Smooth muscle cell (in vitro differentiated cells): Measurements from ENCODE around the gene VN1R5. TPM values are rescaled to one million over a fixed set of nuclear protein-coding genes. Genes with fewer than 3 reads are reported as not detected.

Source experiments
- DNase-seq: peaks from one replicate; lab custom pipeline; 2025; ENCODE audit not compliant: unreplicated experiment; lab: John Stamatoyannopoulos, UW
- H2AFZ ChIP-seq: fragments of 200-600 bp; sonication (generic); 2 replicates; pipeline ENCODE4 v1.6.0; 2016; ENCODE audit warnings: antibody characterized with exemption, low read depth, mild to moderate bottlenecking
- H3F3A ChIP-seq: fragments of 200-600 bp; sonication (generic); 2 replicates; pipeline ENCODE4 v1.6.0; 2017; ENCODE audit warnings: antibody characterized with exemption, low read depth
- H3K27ac ChIP-seq: fragments of 200-600 bp; sonication (generic); 2 replicates; pipeline ENCODE4 v1.5.1; 2016; ENCODE audit warnings: low read depth, mild to moderate bottlenecking
- H3K27me3 ChIP-seq: fragments of 200-600 bp; sonication (generic); 2 replicates; pipeline ENCODE4 v1.6.1; 2016; ENCODE audit warnings: low read depth, mild to moderate bottlenecking
- H3K36me3 ChIP-seq: fragments of 200-600 bp; sonication (generic); 2 replicates; pipeline ENCODE4 v1.5.1; 2016; ENCODE audit warnings: low read depth
- H3K4me1 ChIP-seq: fragments of 200-600 bp; sonication (generic); 2 replicates; pipeline ENCODE4 v1.5.1; 2016; ENCODE audit warnings: low read depth
- H3K4me2 ChIP-seq: fragments of 200-600 bp; sonication (generic); 2 replicates; pipeline ENCODE4 v1.6.0; 2016; ENCODE audit warnings: mild to moderate bottlenecking
- H3K4me3 ChIP-seq: fragments of 200-600 bp; sonication (generic); 2 replicates; pipeline ENCODE4 v1.5.1; 2016; ENCODE audit warnings: mild to moderate bottlenecking
- H3K79me2 ChIP-seq: fragments of 200-600 bp; sonication (generic); 2 replicates; pipeline ENCODE4 v1.6.0; 2016; ENCODE audit warnings: low read depth, mild to moderate bottlenecking
- H3K9ac ChIP-seq: fragments of 200-600 bp; sonication (generic); 2 replicates; pipeline ENCODE4 v1.6.0; 2016; ENCODE audit warnings: low read depth
- H3K9me3 ChIP-seq: fragments of 200-600 bp; sonication (generic); replicated peaks from 2 replicates; pipeline ENCODE4 v1.5.1; 2016; ENCODE audit warnings: low read depth
- H4K20me1 ChIP-seq: fragments of 200-600 bp; sonication (generic); 2 replicates; pipeline ENCODE4 v1.6.0; 2016; ENCODE audit warnings: low read depth
- CTCF ChIP-seq: fragments of 200-600 bp; sonication (generic); IDR thresholded peaks from 2 replicates; pipeline ENCODE4 v1.5.1; 2017; ENCODE audit warnings: borderline replicate concordance, mild to moderate bottlenecking, antibody characterized with exemption; ENCODE audit not compliant: insufficient read depth, poor library complexity, severe bottlenecking
- WGBS: methylation state at CpG from one replicate; pipeline ENCODE4 v1.1.7; 2016; ENCODE audit warnings: low lambda C conversion rate; 5-methylcytosine and 5-hydroxymethylcytosine counted together
- polyA plus RNA-seq: library from polyadenylated mRNA; unstranded; fragments of >200 nt; fragmentation: Nextera tagmentation; extraction: Ambion mirVana; gene quantifications from 2 replicates; pipeline ENCODE4 v1.2.1, GENCODE V29; 2016
- total RNA-seq: library from RNA; depleted of rRNA; stranded (reverse); fragments of >200 nt; gene quantifications from 2 replicates; pipeline ENCODE4 v1.2.3, GENCODE V29; 2014

Gene VN1R5
- total and polyA plus RNA-seq, 2 experiments from 2014 or later, result not detected

- 79% methylated on average over 9 of the region's 9 CpGs for WGBS
Observed at GRCh38 chr1:247297263-247298123, 41.6 kb downstream of the VN1R5 start.

GRCh38 chr1:247298124-247298481 lies 42.2 kb downstream of the VN1R5 start:
- H3F3A ChIP-seq, result no peaks in the 10 kb centered on the region
- TF ChIP-seq CTCF, result no peak
- no peak for DNase-seq
- no peaks in the 10 kb centered on the region for H3K9me3 ChIP-seq
- no peak overlapping the region for H3K4me2 ChIP-seq
- H3K4me1 ChIP-seq, result peaks cover 22% of the 10 kb centered on the region
- H4K20me1 ChIP-seq, result no peaks in the 10 kb centered on the region
- H3K9ac ChIP-seq, result no peak overlapping the region
- H3K27me3 ChIP-seq, result no peaks in the 10 kb centered on the region
- no peaks in the 10 kb centered on the region for H3K36me3 ChIP-seq
- WGBS, result 87% methylated on average over 6 of the region's 6 CpGs
- no peak overlapping the region for H3K4me3 ChIP-seq
- H3K27ac ChIP-seq, result no peak overlapping the region
- H3K79me2 ChIP-seq, result no peaks in the 10 kb centered on the region
- H2AFZ ChIP-seq, result no peak overlapping the region

More at GRCh38 chr1:247297263-247298123, 41.6 kb downstream of the VN1R5 start:
- no peaks in the 10 kb centered on the region for H3K36me3 ChIP-seq
- H3K27me3 ChIP-seq, result no peaks in the 10 kb centered on the region
- no peak overlapping the region for H2AFZ ChIP-seq
- no peaks in the 10 kb centered on the region for H3K9me3 ChIP-seq
- no peaks in the 10 kb centered on the region for H3K79me2 ChIP-seq
- no peak for TF ChIP-seq CTCF
- no peak overlapping the region for H3K9ac ChIP-seq
- H3K4me2 ChIP-seq, result no peak overlapping the region
- peaks cover 22% of the 10 kb centered on the region for H3K4me1 ChIP-seq
- H3F3A ChIP-seq, result no peaks in the 10 kb centered on the region
- no peak overlapping the region for H3K27ac ChIP-seq
- no peak for DNase-seq
- no peak overlapping the region for H3K4me3 ChIP-seq
- no peaks in the 10 kb centered on the region for H4K20me1 ChIP-seq

- H3K4me3 ChIP-seq, result no peak overlapping the region
- H3K36me3 ChIP-seq, result no peaks in the 10 kb centered on the region
- no peak overlapping the region for H3K4me2 ChIP-seq
- H3F3A ChIP-seq, result no peaks in the 10 kb centered on the region
- no peak overlapping the region for H3K9ac ChIP-seq
- no peak for TF ChIP-seq CTCF
- no peaks in the 10 kb centered on the region for H3K27me3 ChIP-seq
- H4K20me1 ChIP-seq, result no peaks in the 10 kb centered on the region
- DNase-seq, result no peak
- no peaks in the 10 kb centered on the region for H3K79me2 ChIP-seq
- WGBS, result 78% methylated on average over 4 of the region's 4 CpGs
- H2AFZ ChIP-seq, result no peak overlapping the region
- no peak overlapping the region for H3K27ac ChIP-seq
- H3K9me3 ChIP-seq, result no peaks in the 10 kb centered on the region
- H3K4me1 ChIP-seq, result peaks cover 16% of the 10 kb centered on the region
Observed at GRCh38 chr1:247298701-247299100, 42.8 kb downstream of the VN1R5 start.
